Endothelial cell of hepatic sinusoid (primary cell): ENCODE data around the gene SEMA3D.
"Not testable (repeated sequence)": the region's sequence is repeated elsewhere in the genome, so short reads cannot be mapped to it uniquely, and the experiment has no call there.

Experiments
- in situ Hi-C: cut with HindIII; loops from 2 replicates; pipeline ENCODE4 v1.10.0; 2017; ENCODE audit warnings: low sequenced_read_pairs

Gene SEMA3D

GRCh38 chr7:85001495-85002345 is 185.1 kb downstream of the SEMA3D start:
- in situ Hi-C loops, result loop anchor here (25.0 kb wide), 1 partner anchor 1064 kb away; no protein-coding TSS in a partner anchor

- in situ Hi-C loops, result loop anchor here (25.0 kb wide), 1 partner anchor 1064 kb away; no protein-coding TSS in a partner anchor
Observed at GRCh38 chr7:85000735-85001350, 186.0 kb downstream of the SEMA3D start.

GRCh38 chr7:84999450-84999849 is 187.4 kb downstream of the SEMA3D start:
- in situ Hi-C loops, result no loop called here

- in situ Hi-C loops, result no loop called here
Observed at GRCh38 chr7:84998665-84999064, 188.2 kb downstream of the SEMA3D start.

GRCh38 chr7:84997626-84998025 is 189.2 kb downstream of the SEMA3D start:
- in situ Hi-C loops, result no loop called here

GRCh38 chr7:84992954-84993353 is 193.9 kb downstream of the SEMA3D start:
- in situ Hi-C loops, result not testable (repeated sequence)

- in situ Hi-C loops, result no loop called here
Observed at GRCh38 chr7:84985073-84985784, 201.6 kb downstream of the SEMA3D start.

- in situ Hi-C loops, result no loop called here
Observed at GRCh38 chr7:84982199-84982598, 204.7 kb downstream of the SEMA3D start.

GRCh38 chr7:84981055-84981976 is 205.5 kb downstream of the SEMA3D start:
- in situ Hi-C loops, result no loop called here

- in situ Hi-C loops, result no loop called here
Observed at GRCh38 chr7:84975586-84976185, 211.2 kb downstream of the SEMA3D start.

- in situ Hi-C loops, result no loop called here
Observed at GRCh38 chr7:84971360-84971759, 215.5 kb downstream of the SEMA3D start.

GRCh38 chr7:84970670-84971069 is 216.2 kb downstream of the SEMA3D start:
- in situ Hi-C loops, result no loop called here

- in situ Hi-C loops, result no loop called here
Observed at GRCh38 chr7:84953234-84953633, 233.6 kb downstream of the SEMA3D start.

- in situ Hi-C loops, result no loop called here
Observed at GRCh38 chr7:84950836-84951235, 236.0 kb downstream of the SEMA3D start.

GRCh38 chr7:84949501-84949900 is 237.4 kb downstream of the SEMA3D start:
- in situ Hi-C loops, result no loop called here

- in situ Hi-C loops, result no loop called here
Observed at GRCh38 chr7:84949067-84949466, 237.8 kb downstream of the SEMA3D start.

- in situ Hi-C loops, result no loop called here
Observed at GRCh38 chr7:84948634-84949033, 238.2 kb downstream of the SEMA3D start.

- in situ Hi-C loops, result no loop called here
Observed at GRCh38 chr7:84946549-84946948, 240.3 kb downstream of the SEMA3D start.
